NCI-H460 (cell line): ENCODE results near the gene NDUFS5. TPM values are rescaled to one million over a fixed set of nuclear protein-coding genes. Genes with fewer than 3 reads are reported as not detected.
A peak's percentile ranks its signal among the peaks of the same experiment; 100 is the strongest.
"Not testable (repeated sequence)": the region's sequence is repeated elsewhere in the genome, so short reads cannot be mapped to it uniquely, and the experiment has no call there.

Experiments
- DNase-seq: peaks from one replicate; pipeline ENCODE4 v3.0.0-alpha.2; 2016; ENCODE audit warnings: low read depth; ENCODE audit errors: extremely low read depth
- polyA plus RNA-seq: library from polyadenylated mRNA; depleted of rRNA; stranded (reverse); fragments of >200 nt; gene quantifications from 2 replicates; pipeline ENCODE4 v1.2.3, GENCODE V29; 2014; cell fraction: nucleus; rRNA removed
- total RNA-seq: library from RNA; depleted of rRNA; stranded (reverse); fragments of >200 nt; shearing (Covaris generic); gene quantifications from 2 replicates; pipeline ENCODE4 v1.2.3, GENCODE V29; 2014; rRNA removed

The NDUFS5 gene
- total RNA-seq = 349 and 358 TPM in 2 replicates
- 591 and 817 TPM in 2 replicates for polyA plus RNA-seq

DNA sequence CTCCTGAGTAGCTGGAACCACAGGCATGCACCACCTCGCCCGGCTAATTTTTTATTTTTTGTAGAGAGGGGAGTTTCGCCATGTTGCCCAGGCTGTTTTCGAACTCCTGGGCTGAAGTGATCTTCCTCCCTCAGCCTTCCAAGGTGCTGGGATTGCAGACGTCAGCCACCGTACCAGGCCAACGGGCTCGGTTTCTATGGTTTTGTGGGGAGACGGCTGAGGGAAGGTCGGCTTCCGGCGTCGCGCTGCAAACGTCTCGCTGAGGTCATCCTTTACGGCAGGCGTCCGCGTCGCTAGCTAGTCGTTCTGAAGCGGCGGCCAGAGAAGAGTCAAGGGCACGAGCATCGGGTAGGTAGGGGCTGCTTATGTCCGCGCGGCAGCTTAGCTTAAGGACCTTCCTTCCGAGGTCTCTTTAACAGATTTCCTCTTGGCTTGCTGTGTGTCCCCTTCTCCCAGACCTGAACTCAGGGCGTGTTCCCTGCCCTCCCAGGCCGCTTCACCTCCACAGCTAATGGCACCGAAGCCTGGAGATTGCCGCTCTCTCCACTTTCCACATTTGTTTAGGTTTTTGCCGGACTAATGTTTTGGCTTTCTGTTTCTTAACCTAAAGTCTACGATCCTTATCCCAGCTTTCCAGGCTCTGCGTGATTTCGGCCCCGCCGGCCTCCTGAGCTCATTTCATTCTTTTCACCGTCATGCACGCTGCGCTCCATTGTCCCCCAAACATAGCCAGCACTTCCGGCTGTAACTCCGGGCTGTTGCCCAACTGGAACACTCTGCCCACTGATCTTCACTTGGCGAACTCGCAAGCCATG is at the start of gene NDUFS5:
Gene NDUFS5 (plus strand): TSS at position 300 of the 815 bp plus-strand sequence. CDS start 2,375 bp downstream, outside the sequence.
- peak; percentile 80 for DNase-seq

DNA sequence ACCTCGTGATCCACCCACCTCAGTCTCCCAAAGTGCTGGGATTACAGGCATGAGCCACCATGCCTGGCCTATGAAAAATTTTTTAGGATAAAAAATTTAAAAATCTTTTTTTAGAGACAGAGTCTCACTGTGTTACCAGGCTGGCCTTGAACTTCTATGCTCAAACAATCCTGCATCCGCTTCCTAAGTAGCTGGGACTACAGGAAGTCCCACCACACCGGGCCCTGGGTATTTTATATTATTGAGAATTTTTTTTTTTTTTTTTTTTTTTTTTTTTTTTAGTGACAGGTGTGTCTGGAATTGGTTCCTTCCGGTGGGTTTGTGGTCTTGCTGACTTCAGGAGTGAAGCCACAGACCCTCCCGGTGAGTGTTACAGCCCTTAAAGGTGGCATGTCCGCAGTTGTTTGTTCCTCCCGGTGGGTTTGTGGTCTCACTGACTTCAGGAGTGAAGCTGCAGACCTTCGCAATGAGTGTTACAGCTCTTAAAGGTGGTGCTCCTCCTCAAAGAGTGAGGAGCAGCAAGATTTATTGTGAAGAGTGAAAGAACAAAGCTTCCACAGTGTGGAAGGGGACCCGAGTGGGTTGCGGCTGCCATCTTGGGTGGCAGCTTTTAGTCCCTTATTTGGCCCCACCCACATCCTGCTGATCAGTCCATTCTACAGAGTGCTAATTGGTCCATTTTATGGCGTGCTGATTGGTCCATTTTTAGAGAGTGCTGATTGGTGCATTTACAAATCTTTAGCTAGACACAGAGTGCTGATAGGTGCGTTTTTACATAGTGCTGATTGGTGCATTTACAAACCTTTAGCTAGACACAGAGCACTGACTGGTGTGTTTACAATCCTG is 48.5 kb upstream of the NDUFS5 start:
- not testable (repeated sequence) for DNase-seq

DNA sequence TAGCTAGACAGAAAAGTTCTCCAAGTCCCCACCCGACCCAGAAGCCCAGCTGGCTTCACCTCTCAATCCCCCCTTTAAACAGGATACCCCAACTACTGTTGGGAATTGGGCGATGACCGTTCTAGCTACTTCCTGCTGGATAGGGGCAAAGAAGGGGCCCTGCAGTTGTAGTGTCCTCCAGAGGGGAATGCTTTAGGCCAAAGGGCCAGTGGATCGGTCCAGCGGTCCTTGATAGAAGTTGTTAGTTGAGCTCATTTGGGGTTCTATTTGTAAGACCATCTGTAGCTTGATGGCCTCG is 48.0 kb upstream of the NDUFS5 start:
- not testable (repeated sequence) for DNase-seq

DNA sequence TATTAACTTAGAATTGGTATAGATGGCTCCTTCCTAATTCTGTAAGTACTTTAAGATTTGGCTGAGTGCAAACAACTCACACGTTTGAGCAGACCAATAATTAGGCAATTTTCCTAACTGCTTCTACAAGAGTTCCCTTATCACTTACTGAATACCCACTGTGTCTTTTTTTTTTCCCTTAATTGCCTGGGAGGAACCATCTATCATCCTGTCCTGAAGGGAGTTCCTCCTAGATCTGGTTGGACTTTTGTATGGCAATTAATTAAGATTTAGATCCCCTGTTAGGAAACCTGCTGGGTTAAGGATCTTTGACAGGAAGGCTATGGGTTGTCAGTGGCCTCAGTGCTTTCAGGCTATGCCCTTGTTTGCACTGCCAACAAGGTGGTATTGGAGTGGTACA is 46.8 kb upstream of the NDUFS5 start:
- DNase-seq = not testable (repeated sequence)

DNA sequence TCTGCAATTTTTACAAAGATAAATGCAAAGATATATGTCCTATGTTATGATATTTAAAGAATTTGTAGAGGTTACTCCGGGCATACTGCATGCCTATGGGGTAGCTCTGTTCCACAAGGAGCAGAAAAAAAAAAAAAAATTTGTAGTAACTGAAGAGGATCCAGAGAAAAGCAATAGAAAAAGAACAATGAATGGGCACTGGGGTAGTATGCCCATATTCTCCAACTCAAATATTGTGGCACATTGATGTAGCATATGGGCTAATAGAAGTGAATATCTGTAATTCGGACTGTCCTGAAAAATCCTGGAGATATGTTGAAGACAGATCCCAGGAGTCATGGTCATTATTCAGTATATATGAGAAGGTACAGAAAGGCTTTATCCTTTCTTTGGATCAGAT is 36.2 kb upstream of the NDUFS5 start:
- no peak for DNase-seq

DNA sequence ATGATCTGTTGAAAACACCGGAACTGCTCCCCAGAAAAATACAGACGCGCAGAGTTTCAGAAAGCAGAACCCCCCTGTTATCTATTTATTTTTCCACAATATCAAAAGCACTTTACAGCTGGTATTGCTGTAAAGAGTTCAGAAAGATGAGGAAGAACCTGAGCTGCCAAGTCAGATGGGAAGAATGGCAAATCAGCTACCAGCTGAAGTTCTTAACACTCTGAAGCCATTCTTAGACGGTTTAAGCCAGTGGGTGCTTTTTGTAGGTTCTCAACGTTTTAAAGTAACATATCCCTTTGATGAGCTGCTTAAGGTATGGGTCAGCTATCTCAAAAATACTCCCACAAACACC is 35.8 kb upstream of the NDUFS5 start:
- DNase-seq = no peak

DNA sequence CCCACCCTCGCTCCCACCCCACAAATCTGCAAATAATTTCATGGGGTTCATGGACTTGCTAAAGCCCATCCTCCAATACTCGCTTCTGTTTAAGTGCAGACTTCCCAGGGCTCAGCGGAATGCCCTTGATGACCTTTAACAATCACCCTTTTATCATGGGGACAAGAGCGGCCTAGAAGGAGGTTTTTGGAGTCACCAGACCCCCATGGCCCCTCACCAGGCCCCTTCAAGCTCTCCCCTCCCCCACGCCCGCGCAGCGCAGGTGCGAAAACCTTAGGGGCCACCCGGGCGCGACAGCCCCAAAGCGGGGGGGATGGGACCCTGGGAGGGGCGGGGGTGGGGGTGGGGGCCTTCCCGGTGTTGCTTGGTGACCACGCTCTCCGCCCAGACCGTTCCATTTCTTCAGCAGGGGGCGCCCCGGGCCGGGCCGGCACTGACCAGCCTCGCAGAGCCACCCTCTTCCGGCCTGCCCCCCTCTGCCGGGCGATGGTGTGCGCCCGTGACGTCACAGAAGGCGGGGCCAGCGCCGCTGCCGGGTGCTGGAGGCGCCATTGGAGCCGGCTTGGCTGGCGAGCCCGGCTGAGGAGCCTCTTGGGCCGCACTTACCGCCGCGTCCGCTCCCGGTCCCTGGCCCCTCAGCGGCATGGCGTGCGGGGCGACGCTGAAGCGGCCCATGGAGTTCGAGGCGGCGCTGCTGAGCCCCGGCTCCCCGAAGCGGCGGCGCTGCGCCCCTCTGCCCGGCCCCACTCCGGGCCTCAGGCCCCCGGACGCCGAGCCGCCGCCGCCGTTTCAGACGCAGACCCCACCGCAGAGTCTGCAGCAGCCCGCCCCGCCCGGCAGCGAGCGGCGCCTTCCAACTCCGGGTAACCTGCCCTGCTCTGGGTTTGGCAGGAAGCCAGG is 35.2 kb upstream of the NDUFS5 start, which contains the start of gene AKIRIN1:
Gene AKIRIN1 (plus strand): TSS at position 539 of the 900 bp plus-strand sequence. CDS start 105 bp downstream, at position 644.
- peak; percentile 89 for DNase-seq

DNA sequence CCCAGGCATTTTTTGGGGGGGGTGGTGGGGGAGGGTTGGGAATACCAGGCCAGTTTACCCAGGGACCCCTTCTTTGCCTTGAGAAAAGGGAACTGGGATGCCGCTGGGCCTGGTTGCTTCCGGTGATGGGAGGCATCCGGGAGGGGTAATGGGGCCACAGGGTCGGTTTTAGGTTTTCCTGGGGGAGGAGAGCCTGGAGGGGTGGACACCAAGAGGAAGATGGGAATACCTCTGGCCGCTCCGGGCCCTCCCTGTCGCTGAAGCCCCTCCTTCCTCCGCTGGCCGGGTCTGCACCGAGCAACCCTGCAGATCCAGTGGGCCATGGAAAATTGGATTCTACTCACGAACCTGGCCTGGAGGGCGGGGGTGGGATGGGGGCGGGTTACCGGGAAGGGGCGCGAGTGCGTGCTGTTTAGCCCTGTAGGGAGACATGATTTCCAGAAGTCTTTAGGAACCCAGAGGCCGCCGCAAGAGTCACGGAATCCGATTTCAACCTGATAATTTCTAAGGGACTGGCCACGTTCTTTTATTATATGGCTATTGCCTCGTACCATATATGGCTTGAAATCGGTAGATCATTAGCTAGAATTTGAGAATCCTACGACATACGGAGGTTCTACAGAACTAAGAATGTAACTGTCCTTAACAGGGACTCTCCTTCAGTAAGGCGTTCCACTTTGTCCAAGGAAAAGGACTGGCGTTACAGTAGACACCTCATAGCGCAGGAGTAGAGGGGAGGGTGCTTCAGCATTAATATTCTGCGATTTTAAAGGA is 34.3 kb upstream of the NDUFS5 start:
- no peak for DNase-seq

DNA sequence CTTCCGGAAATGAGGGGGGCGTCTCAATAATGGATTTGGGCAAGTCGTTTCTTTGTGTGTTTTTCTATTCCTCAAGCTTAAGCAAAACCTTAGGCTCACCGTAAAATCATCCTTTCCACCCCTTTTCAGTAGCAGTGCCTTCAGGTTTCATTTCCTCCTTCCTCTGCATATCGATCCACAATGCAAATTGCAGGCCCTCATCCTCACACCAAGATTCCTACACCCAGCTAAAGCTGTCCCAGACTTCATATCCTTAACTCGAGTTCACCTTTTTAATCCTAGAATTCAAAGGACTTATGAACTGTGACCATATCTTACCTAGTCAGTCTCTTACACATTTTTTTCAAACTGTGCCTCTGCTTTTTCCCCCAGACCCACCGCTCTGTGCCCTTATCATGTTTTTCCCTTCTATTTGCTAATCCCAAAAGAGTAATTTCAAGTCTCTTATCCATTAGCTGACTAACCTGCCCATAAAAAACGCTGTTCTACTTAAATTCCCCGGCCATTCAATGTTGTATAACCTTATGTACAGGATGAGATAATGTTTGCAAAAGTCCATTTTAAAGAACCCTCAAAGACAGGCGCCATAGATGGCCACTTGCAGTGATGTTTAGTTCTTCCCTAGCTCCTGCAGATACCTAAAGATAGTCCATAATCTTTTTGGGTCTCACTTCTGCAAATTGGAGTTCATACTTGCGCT is 33.6 kb upstream of the NDUFS5 start:
- no peak for DNase-seq

DNA sequence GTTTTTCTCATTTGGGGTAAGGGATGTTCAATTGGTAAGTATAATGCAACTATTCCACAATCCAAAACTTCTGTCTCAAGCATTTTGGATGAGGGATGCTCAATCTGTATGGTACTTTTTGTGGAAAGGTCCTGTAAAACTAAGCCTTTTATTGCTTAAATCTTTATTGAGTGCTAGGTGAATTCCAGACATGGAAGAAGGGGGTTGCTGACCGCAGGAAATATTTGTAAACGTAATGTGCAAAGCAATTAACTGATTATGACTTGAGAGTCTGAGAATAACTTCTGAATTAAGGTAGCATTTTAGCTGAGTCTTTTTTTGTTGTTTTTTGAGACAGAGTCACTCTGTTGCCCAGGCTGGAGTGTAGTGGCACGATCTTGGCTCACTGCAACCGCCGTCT is 32.0 kb upstream of the NDUFS5 start:
- DNase-seq = no peak

DNA sequence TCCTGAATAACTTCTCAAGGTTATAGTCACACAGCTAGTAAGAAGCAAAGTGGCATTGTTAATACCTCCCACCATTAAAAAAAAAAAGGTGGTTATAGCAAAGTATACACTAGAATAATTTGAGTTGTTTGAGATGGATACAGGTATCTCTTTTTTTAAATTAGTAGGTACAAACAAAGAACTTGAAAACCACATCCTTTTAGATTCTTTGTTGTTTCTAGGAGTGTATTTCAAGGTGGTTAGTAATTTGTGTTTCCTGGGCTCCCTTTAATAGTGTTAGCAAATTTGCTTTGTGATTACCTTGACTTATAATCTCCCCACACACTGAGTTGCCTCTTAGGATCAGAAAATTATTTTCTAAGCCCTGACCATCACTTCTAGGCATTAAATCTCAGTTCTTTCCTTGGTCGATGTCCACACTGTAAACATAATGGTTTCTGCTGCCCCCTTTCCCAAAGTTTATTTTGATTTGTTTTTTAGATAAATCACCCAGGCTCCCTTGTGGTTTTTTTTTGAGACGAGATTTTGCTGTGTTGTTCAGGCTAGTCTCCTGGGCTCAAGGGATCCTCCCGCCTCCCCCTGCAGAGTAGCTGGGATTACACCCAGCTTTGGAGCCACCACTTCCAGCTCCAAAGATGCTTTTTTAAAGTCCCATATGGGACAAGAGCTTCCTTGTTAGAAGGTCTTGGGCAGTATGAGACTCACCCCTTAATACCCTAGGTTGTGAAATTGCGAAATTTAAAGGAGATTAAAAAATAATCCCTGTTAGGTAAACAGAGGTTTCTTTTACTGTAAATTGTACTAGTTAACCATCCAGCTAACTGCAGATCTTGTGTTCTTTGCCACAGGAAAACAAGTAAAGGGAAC is 28.9 kb upstream of the NDUFS5 start:
- no peak for DNase-seq

DNA sequence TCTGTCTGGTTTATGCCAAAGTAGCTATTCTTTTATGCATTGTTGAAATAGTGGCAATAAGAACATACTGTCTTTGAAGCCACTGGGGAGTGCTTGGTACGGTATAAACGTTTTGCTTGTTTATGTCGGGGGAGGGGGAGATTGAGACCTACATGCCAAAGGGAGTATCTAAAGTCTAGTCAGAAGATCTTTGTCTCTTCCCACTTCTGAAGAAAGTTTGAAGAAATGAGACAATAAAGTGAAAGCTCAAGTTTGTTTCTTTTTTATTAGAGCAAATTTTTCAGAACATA is 28.3 kb upstream of the NDUFS5 start:
- no peak for DNase-seq

DNA sequence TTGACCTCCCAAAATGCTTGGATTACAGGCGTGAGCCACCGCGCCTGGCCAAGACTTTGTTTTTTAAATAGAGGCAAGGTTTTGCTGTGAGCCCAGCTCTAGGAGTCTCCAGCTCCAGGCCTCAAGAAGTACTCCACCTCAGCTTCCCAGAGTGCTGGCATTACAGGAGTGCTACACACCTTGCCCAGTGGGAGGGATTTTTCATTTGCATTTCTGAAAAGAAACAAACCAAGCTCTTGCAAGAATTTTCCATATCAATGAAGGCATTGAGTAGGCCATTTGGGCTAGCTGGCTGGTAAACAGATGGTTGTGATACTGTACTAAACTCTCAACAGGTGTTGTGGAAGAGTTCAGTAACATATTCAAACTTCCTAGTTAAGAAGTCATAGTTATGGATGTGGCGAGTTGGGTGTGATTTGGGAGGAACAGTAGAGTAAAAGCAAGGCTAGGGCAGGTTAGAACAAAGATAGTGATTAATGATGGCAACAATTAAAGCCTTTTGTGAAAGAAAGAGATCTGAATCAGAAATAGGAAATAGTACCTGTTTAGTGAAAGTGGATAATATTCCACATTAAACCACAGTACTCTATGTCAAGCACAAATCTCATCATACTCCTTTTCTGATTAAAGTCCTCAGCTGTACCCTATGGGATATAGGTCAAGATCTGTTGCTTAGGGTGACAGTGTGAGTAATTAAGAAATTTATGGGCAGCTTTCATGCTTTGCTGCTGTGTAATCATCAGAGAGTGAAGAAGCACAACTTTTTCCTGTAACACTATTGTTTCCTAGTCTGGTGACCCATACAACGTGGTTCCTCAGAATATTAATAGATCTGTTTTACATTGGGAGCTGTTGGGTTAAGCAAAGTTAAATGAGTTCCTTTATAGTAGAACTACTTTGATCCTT is 24.4 kb upstream of the NDUFS5 start:
- DNase-seq = no peak

DNA sequence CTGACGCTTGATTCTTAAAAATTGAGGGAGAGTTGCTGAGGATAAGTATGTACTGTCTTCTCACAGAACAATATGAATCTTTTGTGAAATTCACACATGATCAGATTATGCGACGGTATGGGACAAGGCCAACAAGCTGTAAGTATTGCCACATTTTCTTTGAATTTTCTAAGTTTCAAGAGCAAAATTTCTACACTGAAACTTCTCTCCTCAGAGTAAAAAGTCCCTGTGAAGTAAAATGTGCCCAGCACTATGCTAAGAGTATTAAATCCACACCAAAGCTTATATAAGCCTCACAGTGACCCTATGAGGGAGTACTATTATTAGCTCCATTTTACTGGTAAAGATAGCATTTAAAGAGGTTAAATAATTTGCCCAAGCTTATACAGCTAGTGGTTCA is 22.9 kb upstream of the NDUFS5 start:
- no peak for DNase-seq

DNA sequence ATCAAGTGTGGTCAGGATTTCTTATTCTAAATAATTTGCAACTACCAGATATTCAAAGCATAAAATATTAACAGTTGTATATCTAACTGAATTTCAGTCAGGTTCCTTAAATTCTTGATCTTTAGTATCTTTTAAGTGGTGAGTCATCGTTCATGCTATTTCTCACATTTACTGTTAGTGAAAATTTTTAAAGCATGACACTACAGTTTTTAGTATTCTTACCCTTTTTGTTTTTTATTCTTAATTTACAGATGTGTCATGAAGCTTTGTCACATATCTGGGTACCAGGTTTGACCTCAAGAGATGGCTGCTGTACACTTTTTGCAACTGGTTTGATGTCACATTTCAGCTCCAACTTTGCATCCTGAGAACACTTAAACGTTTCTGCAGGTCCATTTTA is 22.4 kb upstream of the NDUFS5 start:
- no peak for DNase-seq

DNA sequence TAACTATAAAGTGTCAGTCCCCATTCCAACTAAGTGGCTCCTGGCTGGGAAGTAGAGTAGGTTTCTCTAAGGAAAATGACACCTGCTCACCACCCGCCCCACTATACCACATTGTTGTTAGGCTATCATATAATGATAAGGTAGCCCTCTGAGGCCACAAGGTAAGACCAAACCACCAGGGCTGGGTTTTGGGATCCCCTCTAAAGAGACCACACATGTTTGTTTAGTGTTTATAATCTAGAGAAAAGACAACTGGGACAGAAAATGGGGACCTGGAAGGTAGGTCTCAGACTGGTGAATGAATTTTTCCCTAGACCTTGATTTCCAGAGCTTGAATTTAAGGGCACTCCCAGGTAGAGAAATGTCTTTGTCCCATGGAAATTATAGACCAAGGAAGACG is 19.9 kb upstream of the NDUFS5 start:
- no peak for DNase-seq
